HG03354 (cell line): ENCODE data around the gene PPP1R12A.
A peak's percentile ranks its signal among the peaks of the same experiment; 100 is the strongest.

ENCODE experiments used
- ATAC-seq: cut with Tn5 transposase; IDR thresholded peaks from one replicate; pipeline ENCODE4 v1.9.1; 2021; ENCODE audit warnings: mild to moderate bottlenecking; ENCODE audit not compliant: unreplicated experiment, poor library complexity, severe bottlenecking

PPP1R12A gene

GRCh38 chr12:79938843-79939242 is 3.9 kb upstream of the PPP1R12A start:
- no peak for ATAC-seq

- no peak for ATAC-seq
Measured at GRCh38 chr12:79936670-79937069, 1.8 kb upstream of the PPP1R12A start.

- peak; percentile 23 for ATAC-seq
Measured at GRCh38 chr12:79935624-79936345, 888 bp upstream of the PPP1R12A start.

- peak; percentile 33 for ATAC-seq
Measured at GRCh38 chr12:79934281-79935020, 446 bp downstream of the PPP1R12A start.

GRCh38 chr12:79933532-79934264 is 1.2 kb downstream of the PPP1R12A start:
- peak; percentile 14 for ATAC-seq

- ATAC-seq, result no peak
Measured at GRCh38 chr12:79933043-79933442, 1.9 kb downstream of the PPP1R12A start.

- no peak for ATAC-seq
Measured at GRCh38 chr12:79932357-79932756, 2.5 kb downstream of the PPP1R12A start.

- no peak for ATAC-seq
Measured at GRCh38 chr12:79929065-79929464, 5.8 kb downstream of the PPP1R12A start.

GRCh38 chr12:79927772-79928474 is 7.0 kb downstream of the PPP1R12A start:
- ATAC-seq, result peak; percentile 96

- no peak for ATAC-seq
Measured at GRCh38 chr12:79926951-79927350, 7.9 kb downstream of the PPP1R12A start.

- ATAC-seq, result no peak
Measured at GRCh38 chr12:79925492-79925891, 9.4 kb downstream of the PPP1R12A start.

GRCh38 chr12:79921786-79922185 is 13.1 kb downstream of the PPP1R12A start:
- no peak for ATAC-seq

GRCh38 chr12:79920421-79921238 is 14.3 kb downstream of the PPP1R12A start:
- ATAC-seq, result no peak

GRCh38 chr12:79919762-79920161 is 15.1 kb downstream of the PPP1R12A start:
- ATAC-seq, result no peak

GRCh38 chr12:79916826-79917225 is 18.1 kb downstream of the PPP1R12A start:
- ATAC-seq, result no peak

- ATAC-seq, result no peak
Measured at GRCh38 chr12:79911889-79912656, 22.8 kb downstream of the PPP1R12A start.

GRCh38 chr12:79908366-79908765 is 26.5 kb downstream of the PPP1R12A start:
- no peak for ATAC-seq

GRCh38 chr12:79901506-79901905 is 33.4 kb downstream of the PPP1R12A start:
- no peak for ATAC-seq
